Esophagus muscularis mucosa (tissue), 4 donors: ENCODE measurements around the gene KIAA0930. TPM values are rescaled to one million over a fixed set of nuclear protein-coding genes. Genes with fewer than 3 reads are reported as not detected.

ENCODE experiments used
- DNase-seq: peaks from one replicate; pipeline ENCODE4 v3.0.0-alpha.2; 2017; ENCODE audit errors: extremely low spot score
- H3K27ac ChIP-seq, 4 donors: fragments of 200-600 bp; sonication (generic); replicated peaks in 1 of 4; 1 replicate in 3 of 4; 2 replicates in 1 of 4; pipeline ENCODE4 v1.5.1; 2016 to 2019; ENCODE audit warnings: mild to moderate bottlenecking in 1 of 4
- H3K27me3 ChIP-seq, 4 donors: fragments of 200-600 bp; sonication (generic); one replicate each; pipeline versions ENCODE4 v1.5.1 to v1.6.0; 2016 to 2019
- H3K36me3 ChIP-seq, 4 donors: fragments of 200-600 bp; sonication (generic); one replicate each; pipeline ENCODE4 v1.5.1; 2016 to 2019
- H3K4me1 ChIP-seq, 4 donors: fragments of 200-600 bp; sonication (generic); one replicate each; pipeline ENCODE4 v1.5.1; 2016 to 2019
- H3K4me3 ChIP-seq, 4 donors: fragments of 200-600 bp; sonication (generic); 1 replicate in 2 of 4; 2 replicates in 2 of 4; pipeline ENCODE4 v1.5.1; 2016 to 2019; ENCODE audit warnings: mild to moderate bottlenecking in 4 of 4, moderate library complexity in 1 of 4
- H3K9me3 ChIP-seq, 4 donors: fragments of 200-600 bp; sonication (generic); 1 replicate in 3 of 4; 2 replicates in 1 of 4; pipeline ENCODE4 v1.5.1; 2016 to 2019
- EP300 ChIP-seq: sonication (generic); formaldehyde crosslinking; IDR thresholded peaks from one replicate; pipeline ENCODE4 v1.6.1; 2017; ENCODE audit warnings: antibody characterized with exemption
- POLR2A ChIP-seq: fragments of 450-650 bp; IDR thresholded peaks from one replicate; pipeline ENCODE4 v1.6.1; 2017; ENCODE audit warnings: antibody characterized with exemption, moderate library complexity, mild to moderate bottlenecking, low read depth
- POLR2AphosphoS5 ChIP-seq, 2 donors: sonication (generic); formaldehyde crosslinking; IDR thresholded peaks; one replicate each; pipeline ENCODE4 v1.6.1; 2017; ENCODE audit warnings: antibody characterized with exemption in 2 of 2
- WGBS: methylation state at CpG from one replicate; pipeline ENCODE4 v1.1.5; 2018; 5-methylcytosine and 5-hydroxymethylcytosine counted together
- intact Hi-C: fragments of 100-400 bp; cut with DNase I; formaldehyde crosslinking; loops from one replicate; pipeline ENCODE4 v1.15.1; 2023
- total RNA-seq, 4 donors: library from RNA; depleted of rRNA; stranded (reverse); fragments of >200 nt; gene quantifications; one replicate each; pipeline versions ENCODE4 v1.1.0 to v1.2.1, GENCODE V29; 2016
- TF ChIP-seq, protein P1 (sequence below), 3 experiments: fragments of 200-600 bp in 2 of 3; fragments of 450-650 bp in 1 of 3; sonication (generic) in 2 of 3; IDR thresholded peaks; one replicate each; pipeline ENCODE4 v1.5.1; 2017 to 2019; ENCODE audit warnings: antibody characterized with exemption in 3 of 3, mild to moderate bottlenecking in 2 of 3, moderate library complexity in 1 of 3

The KIAA0930 gene
- total RNA-seq, 4 donors from 2014 or later = 31.6 to 67.1 (median 46.8) TPM

DNA sequence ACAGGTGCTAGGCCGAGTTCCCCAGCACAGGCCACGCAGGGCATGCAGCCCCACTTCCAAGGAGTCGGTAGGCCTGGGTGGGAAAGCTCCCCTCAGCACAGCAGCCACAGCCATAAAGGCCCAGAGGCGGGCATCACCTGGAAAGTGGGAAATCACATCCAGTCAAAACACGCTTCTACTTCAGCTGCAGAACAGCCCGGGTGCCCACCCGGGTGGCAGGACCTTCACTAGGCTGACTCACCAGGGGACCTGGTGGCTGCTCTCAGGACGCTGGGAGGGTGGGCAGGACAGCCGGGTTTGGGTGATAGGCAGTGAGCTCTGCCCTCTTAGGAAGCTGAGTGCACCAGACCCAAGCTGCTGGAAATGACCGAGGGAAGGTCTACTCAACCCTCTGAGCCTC is 7.3 kb downstream of the KIAA0930 start:
- H3K27me3 ChIP-seq = no peaks in the 10 kb centered on the region
- WGBS = 91% methylated on average over 9 of the region's 10 CpGs
- DNase-seq = no peak

DNA sequence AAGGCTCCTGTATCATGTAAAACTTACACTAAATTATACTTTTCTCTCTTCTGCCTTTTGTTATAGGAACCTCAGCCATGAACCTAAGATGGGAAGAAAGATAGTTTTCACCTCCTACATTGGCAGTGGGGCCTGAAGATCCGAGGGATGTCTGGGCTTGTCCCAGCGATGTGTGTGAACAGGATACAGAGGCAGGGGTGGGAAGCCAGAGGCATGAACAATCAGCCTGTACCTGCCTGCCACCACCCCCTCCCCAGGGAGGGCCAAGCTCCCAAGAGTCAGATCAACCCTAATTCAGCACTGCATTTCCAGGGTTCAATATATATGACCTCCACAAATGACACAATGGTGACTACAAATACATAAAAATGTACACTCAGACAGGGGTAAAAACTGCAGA is 9.4 kb downstream of the KIAA0930 start:
- DNase-seq = no peak
- Histone ChIP-seq H3K4me3 (no peak overlapping the region), H3K4me1 (peaks cover 3 to 46% (median 20%) of the 10 kb centered on the region in 4 donors), H3K36me3 (peaks cover 0 to 7% (median 0%) of the 10 kb centered on the region in 4 donors), H3K27me3 (no peaks in the 10 kb centered on the region), H3K27ac (no peak overlapping the region), H3K9me3 (no peaks in the 10 kb centered on the region)
- intact Hi-C loops = no loop called here
- 92% methylated on average over 2 of the region's 2 CpGs for WGBS
- no peak for TF ChIP-seq POLR2AphosphoS5 (IDR thresholded peaks at IDR 0.05)
- TF ChIP-seq POLR2A = no peak
- TF ChIP-seq EP300 = no peak
- TF ChIP-seq, protein P1, sequence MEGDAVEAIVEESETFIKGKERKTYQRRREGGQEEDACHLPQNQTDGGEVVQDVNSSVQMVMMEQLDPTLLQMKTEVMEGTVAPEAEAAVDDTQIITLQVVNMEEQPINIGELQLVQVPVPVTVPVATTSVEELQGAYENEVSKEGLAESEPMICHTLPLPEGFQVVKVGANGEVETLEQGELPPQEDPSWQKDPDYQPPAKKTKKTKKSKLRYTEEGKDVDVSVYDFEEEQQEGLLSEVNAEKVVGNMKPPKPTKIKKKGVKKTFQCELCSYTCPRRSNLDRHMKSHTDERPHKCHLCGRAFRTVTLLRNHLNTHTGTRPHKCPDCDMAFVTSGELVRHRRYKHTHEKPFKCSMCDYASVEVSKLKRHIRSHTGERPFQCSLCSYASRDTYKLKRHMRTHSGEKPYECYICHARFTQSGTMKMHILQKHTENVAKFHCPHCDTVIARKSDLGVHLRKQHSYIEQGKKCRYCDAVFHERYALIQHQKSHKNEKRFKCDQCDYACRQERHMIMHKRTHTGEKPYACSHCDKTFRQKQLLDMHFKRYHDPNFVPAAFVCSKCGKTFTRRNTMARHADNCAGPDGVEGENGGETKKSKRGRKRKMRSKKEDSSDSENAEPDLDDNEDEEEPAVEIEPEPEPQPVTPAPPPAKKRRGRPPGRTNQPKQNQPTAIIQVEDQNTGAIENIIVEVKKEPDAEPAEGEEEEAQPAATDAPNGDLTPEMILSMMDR (IDR thresholded peaks at IDR 0.05) = no peak

More for the DNA sequence above, 7.3 kb downstream of the KIAA0930 start:
- intact Hi-C loops = no loop called here
- no peaks in the 10 kb centered on the region for H3K9me3 ChIP-seq
- TF ChIP-seq POLR2AphosphoS5 (IDR thresholded peaks at IDR 0.05) (no peak), POLR2A (no peak)
- H3K4me1 ChIP-seq = peaks cover 0 to 36% (median 12%) of the 10 kb centered on the region in 4 donors
- no peak overlapping the region for H3K27ac ChIP-seq
- H3K4me3 ChIP-seq = no peak overlapping the region
- H3K36me3 ChIP-seq = peaks cover 0 to 17% (median 10%) of the 10 kb centered on the region in 4 donors

DNA sequence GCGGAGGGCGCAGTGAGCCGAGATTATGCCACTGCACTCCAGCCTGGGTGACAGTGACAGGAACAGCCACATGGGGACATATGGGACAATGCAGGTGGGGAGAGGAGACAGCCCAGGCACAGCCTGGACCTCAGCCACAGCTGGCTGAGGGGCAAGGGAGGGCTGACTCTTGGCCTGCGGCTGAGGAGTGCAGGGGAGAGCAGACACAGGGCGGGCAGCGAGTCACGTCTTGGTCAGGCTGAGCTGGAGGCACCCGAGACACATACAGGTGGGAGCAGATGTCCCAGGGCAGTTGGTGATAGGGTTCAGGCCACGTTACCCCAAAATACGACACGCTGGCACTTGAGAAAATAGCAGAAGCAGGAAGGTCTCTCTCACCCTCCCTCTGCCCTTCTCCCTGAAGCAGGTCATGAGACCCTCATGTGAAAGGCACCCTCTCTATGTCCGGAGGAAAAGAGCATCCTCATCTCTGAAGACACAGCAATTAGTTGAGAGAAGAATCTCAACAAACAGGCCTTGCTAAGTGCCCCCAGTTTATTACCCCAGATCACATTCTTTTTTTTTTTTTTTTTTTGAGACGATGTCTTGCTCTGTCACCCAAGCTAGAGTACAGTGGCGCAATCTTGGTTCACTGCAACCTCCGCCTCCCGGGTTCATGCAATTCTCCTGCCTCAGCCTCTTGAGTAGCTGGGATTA is 10.5 kb downstream of the KIAA0930 start:
- no peak for TF ChIP-seq POLR2AphosphoS5 (IDR thresholded peaks at IDR 0.05)
- no peak for TF ChIP-seq POLR2A
- TF ChIP-seq, protein P1 (IDR thresholded peaks at IDR 0.05) = no peak
- Histone ChIP-seq H3K27me3 (no peaks in the 10 kb centered on the region), H3K4me3 (no peak overlapping the region), H3K9me3 (no peaks in the 10 kb centered on the region), H3K4me1 (peaks cover 3 to 46% (median 27%) of the 10 kb centered on the region in 4 donors), H3K27ac (no peak overlapping the region), H3K36me3 (peaks cover 0 to 7% (median 0%) of the 10 kb centered on the region in 4 donors)
- no peak for DNase-seq
- WGBS = 82% methylated on average over 15 of the region's 16 CpGs
- intact Hi-C loops = no loop called here

DNA sequence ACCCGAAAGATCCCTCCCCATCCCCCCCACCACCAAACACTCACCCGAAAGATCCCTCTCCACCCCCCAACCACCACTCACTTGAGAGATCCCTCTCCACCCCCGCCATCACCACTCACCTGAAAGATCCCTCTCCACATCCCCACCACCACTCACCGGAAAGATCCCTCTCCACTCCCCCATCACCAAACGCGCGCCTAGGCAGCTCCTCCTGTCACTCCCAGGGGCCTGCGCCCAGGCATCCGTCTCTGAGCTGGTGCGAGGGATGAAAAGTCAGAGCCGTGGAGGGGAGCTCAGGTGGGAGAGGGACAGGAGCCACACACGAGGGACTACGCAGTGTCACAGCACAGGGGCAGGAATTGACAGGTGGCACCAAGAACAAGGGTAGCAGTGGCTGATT is 11.5 kb downstream of the KIAA0930 start:
- intact Hi-C loops = no loop called here
- Histone ChIP-seq H3K4me1 (peaks cover 3 to 51% (median 32%) of the 10 kb centered on the region in 4 donors), H3K27me3 (no peaks in the 10 kb centered on the region), H3K36me3 (peaks cover 0 to 5% (median 0%) of the 10 kb centered on the region in 4 donors), H3K4me3 (no peak overlapping the region), H3K9me3 (no peaks in the 10 kb centered on the region), H3K27ac (no peak overlapping the region)
- TF ChIP-seq, protein P1 (IDR thresholded peaks at IDR 0.05) = no peak
- no peak for TF ChIP-seq POLR2A
- TF ChIP-seq POLR2AphosphoS5 (IDR thresholded peaks at IDR 0.05) = no peak
- TF ChIP-seq EP300 = no peak
- WGBS = 100% methylated on average over 2 of the region's 13 CpGs
- no peak for DNase-seq

DNA sequence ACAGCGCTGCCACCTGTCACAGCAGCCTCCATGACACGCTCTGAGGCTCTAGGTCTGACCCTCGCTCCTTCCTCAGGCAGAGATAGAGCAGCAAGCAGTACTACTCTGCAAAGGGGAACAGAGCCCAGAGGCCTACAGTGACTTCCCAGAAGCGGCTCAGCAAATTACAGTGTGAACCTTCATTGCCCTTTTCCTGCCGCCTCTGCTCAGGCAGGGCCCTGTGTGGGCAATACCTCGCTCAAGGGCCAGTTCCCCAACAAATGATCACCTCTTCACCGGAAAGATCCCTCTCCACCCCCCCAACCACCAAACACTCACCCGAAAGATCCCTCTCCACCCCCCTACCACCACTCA is 12.3 kb downstream of the KIAA0930 start:
- Histone ChIP-seq H3K9me3 (no peaks in the 10 kb centered on the region), H3K36me3 (no peaks in the 10 kb centered on the region), H3K27ac (peak overlapping the region in 2 of 4 donors; percentile 13 to 27), H3K27me3 (no peaks in the 10 kb centered on the region), H3K4me1 (peaks cover 3 to 56% (median 34%) of the 10 kb centered on the region in 4 donors), H3K4me3 (no peak overlapping the region)
- TF ChIP-seq POLR2AphosphoS5 (IDR thresholded peaks at IDR 0.05) = no peak
- TF ChIP-seq POLR2A = no peak
- TF ChIP-seq, protein P1 (IDR thresholded peaks at IDR 0.05) = no peak
- no peak for TF ChIP-seq EP300
- WGBS = 90% methylated on average over 8 of the region's 8 CpGs
- intact Hi-C loops = no loop called here
- DNase-seq = no peak
